Measurements from ENCODE around the gene ZFYVE16.

Gene ZFYVE16

GRCh38 chr5:80503641-80504040 lies 95.8 kb downstream of the ZFYVE16 start:
- DNase-seq (ENCODE audit: low read depth): no peak
- no peak for TF ChIP-seq CTCF (IDR thresholded peaks at IDR 0.05; ENCODE audit: insufficient read depth, low read depth, low read length, missing control alignments)
- H3K4me3 ChIP-seq (ENCODE audit: low read length): no peak overlapping the region

DNA sequence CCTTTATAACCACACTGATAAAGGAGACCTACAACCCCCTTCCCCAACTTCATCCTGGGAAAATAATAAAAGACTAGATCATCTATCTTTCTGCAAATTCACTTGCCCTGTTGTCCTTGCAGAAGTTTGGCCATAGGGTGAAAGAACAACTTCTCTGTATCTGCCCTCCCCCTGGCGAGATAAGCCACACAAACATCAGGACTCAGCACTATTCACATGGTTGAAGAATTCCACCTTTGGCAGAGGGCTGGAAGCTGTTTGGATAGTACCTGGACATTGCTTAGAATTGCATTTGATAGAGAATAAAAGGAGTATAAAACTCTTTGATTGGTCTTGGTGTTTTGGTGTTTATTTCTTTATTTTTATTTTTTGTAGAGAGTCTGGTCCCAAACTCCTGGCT lies 97.0 kb downstream of the ZFYVE16 start:
- no peak overlapping the region for H3K4me3 ChIP-seq (ENCODE audit: low read length)
- no peak for DNase-seq (ENCODE audit: low read depth)
- TF ChIP-seq CTCF (IDR thresholded peaks at IDR 0.05; ENCODE audit: insufficient read depth, low read depth, low read length, missing control alignments): no peak

DNA sequence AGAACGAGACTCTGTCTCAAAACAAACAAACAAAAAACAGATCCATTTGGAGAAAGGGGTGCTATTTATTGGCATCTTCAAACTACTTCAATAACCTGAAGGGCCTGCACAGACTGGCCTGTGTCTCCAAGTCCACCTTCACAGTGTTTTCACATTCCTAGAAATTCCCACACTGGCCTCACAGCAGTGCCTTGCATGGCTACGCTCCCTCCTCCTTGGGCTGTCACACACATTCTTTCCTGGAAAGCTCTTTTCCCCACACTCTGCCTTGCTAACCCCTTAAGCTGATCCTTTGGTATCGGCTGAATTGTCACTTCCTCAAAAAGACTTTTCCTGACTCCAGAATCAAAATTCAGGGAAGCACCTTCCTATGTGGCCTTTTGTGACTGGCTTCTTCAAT lies 99.8 kb downstream of the ZFYVE16 start:
- DNase-seq (ENCODE audit: low read depth): no peak
- no peak overlapping the region for H3K4me3 ChIP-seq (ENCODE audit: low read length)
- TF ChIP-seq CTCF (IDR thresholded peaks at IDR 0.05; ENCODE audit: insufficient read depth, low read depth, low read length, missing control alignments): no peak

DNA sequence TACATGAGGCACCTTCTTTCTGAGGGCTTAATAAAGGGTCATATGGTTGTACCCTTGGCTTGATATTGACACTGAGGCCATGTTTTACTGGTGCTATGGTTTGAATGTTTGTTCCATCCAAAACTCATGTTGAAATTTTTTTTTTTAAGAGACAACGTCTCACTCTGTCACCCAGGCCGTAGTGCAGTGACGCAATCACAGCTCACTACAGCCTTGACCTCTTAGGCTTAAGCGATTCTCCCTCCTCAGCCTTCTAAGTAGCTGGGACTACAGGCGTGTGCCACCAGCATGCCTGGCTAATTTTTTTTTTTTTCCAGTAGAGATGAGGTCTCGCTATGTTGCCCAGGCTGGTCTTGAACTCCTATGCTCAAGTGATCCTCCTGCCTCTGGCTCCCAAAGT lies 101.0 kb downstream of the ZFYVE16 start:
- no peak for TF ChIP-seq CTCF (IDR thresholded peaks at IDR 0.05; ENCODE audit: insufficient read depth, low read depth, low read length, missing control alignments)
- no peak overlapping the region for H3K4me3 ChIP-seq (ENCODE audit: low read length)
- DNase-seq (ENCODE audit: low read depth): no peak

DNA sequence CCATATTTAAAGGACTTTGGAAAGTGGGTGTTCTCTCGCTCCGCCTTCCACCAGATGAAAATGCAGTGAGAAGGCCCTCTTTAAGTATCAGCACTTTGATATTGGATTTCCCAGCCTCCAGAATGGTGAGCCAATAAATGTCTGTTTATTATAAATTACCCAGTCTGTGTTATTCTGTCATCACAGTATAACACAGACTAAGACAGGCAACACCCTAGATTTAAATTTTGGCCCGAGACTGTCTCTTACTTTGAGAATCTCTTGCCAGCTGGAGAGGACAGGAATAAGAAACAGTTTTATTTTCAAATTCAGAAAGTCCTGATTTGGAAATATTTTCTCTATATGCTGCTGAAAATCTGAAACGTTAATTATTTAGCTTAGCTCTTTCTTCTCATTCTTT lies 101.5 kb downstream of the ZFYVE16 start:
- no peak for DNase-seq (ENCODE audit: low read depth)
- no peak overlapping the region for H3K4me3 ChIP-seq (ENCODE audit: low read length)
- TF ChIP-seq CTCF (IDR thresholded peaks at IDR 0.05; ENCODE audit: insufficient read depth, low read depth, low read length, missing control alignments): no peak

GRCh38 chr5:80516826-80517225 lies 109.0 kb downstream of the ZFYVE16 start:
- DNase-seq (ENCODE audit: low read depth): peak; percentile 92
- H3K4me3 ChIP-seq (ENCODE audit: low read length): no peak overlapping the region
- no peak for TF ChIP-seq CTCF (IDR thresholded peaks at IDR 0.05; ENCODE audit: insufficient read depth, low read depth, low read length, missing control alignments)

Measured in epithelial cell of esophagus (primary cell).